SU-DHL-6 (cell line): ENCODE measurements around the gene PLEKHO1.

Experiments
- H2AFZ ChIP-seq: fragments of 200-600 bp; sonication (generic); 2 replicates; pipeline ENCODE4 v1.6.1; 2014; ENCODE audit warnings: low read depth, mild to moderate bottlenecking, moderate library complexity, mixed read lengths, antibody characterized with exemption, low read length; ENCODE audit not compliant: severe bottlenecking
- H3F3A ChIP-seq: fragments of 200-600 bp; shearing (Covaris generic); 2 replicates; pipeline ENCODE4 v1.6.0; 2016; ENCODE audit warnings: antibody characterized with exemption, mild to moderate bottlenecking; ENCODE audit not compliant: insufficient read depth
- H3K27ac ChIP-seq: fragments of 200-600 bp; sonication (generic); 2 replicates; pipeline ENCODE4 v1.5.1; 2016; ENCODE audit warnings: low read depth, mild to moderate bottlenecking, low read length, moderate library complexity, mixed read lengths
- H3K27me3 ChIP-seq: fragments of 200-600 bp; sonication (generic), shearing (Covaris generic); 2 replicates; pipeline ENCODE4 v1.6.0; 2014; ENCODE audit warnings: mild to moderate bottlenecking, low read length
- H3K36me3 ChIP-seq: fragments of 200-600 bp; sonication (generic); 2 replicates; pipeline ENCODE4 v1.6.1; 2014; ENCODE audit warnings: mild to moderate bottlenecking, low read length, mixed read lengths
- H3K4me2 ChIP-seq: fragments of 300-600, 200-600 bp; shearing (Covaris generic), sonication (generic); 2 replicates; pipeline ENCODE4 v1.6.0; 2014; ENCODE audit warnings: low read length, low read depth, mild to moderate bottlenecking; ENCODE audit not compliant: poor library complexity, severe bottlenecking
- H3K4me3 ChIP-seq: fragments of 200-600 bp; sonication (generic); 2 replicates; pipeline ENCODE4 v1.5.1; 2014; ENCODE audit warnings: antibody characterized with exemption, low read length, mild to moderate bottlenecking, mixed read lengths; ENCODE audit not compliant: insufficient read depth, poor library complexity, severe bottlenecking
- H3K79me2 ChIP-seq: fragments of 200-600 bp; sonication (generic); 2 replicates; pipeline ENCODE4 v1.6.1; 2014; ENCODE audit warnings: mild to moderate bottlenecking, low read length, moderate library complexity; ENCODE audit not compliant: insufficient read depth
- H3K9ac ChIP-seq: fragments of 200-600 bp; sonication (generic); 2 replicates; pipeline ENCODE4 v1.7.0; 2014; ENCODE audit warnings: mild to moderate bottlenecking, low read length
- H3K9me2 ChIP-seq: fragments of 200-600 bp; sonication (generic); replicated peaks from 2 replicates; pipeline ENCODE4 v1.6.1; 2014; ENCODE audit warnings: low read length; ENCODE audit not compliant: insufficient read depth
- H3K9me3 ChIP-seq: fragments of 200-600 bp; sonication (generic); 2 replicates; pipeline ENCODE4 v1.6.1; 2014; ENCODE audit warnings: low read length, mixed read lengths; ENCODE audit not compliant: insufficient read depth
- H4K20me1 ChIP-seq: fragments of 200-600 bp; sonication (generic); 2 replicates; pipeline ENCODE4 v1.6.1; 2014; ENCODE audit warnings: low read depth, mild to moderate bottlenecking, antibody characterized with exemption, low read length, moderate library complexity, mixed read lengths
- EZH2phosphoT487 ChIP-seq: fragments of 200-600 bp; sonication (generic), shearing (Covaris generic); conservative IDR thresholded peaks from 2 replicates; pipeline ENCODE4 v1.6.1; 2018; ENCODE audit warnings: mild to moderate bottlenecking, antibody characterized with exemption, low read length, moderate library complexity, mixed read lengths
- TF ChIP-seq, protein P1 (sequence below): fragments of 200-600 bp; sonication (generic); IDR thresholded peaks from one replicate; pipeline ENCODE4 v1.5.1; 2017; ENCODE audit warnings: antibody characterized with exemption, mild to moderate bottlenecking, low read length, moderate library complexity; ENCODE audit not compliant: insufficient read depth, poor library complexity, severe bottlenecking

Gene PLEKHO1

DNA sequence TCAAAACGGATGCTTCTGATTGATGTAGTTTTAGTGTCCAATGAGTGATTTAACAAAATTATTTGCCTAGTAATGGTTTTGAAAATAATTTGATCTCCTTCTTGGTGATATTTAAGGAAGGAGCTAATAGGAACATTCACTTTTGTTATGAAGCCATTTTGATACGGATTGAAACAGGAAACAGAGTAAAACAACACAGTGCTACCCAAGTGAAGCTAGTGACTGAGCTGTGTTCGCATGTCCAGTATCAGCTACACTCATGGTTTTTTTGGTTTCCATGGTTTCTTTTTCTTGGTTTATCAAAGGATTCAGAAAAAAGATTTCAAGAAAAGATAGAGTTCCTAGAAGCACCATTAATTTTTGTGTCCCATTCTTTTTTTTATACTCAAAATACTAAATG is 40.1 kb upstream of the PLEKHO1 start:
- Histone ChIP-seq H4K20me1 (no peaks in the 10 kb centered on the region), H3K36me3 (no peaks in the 10 kb centered on the region), H3K4me2 (no peak overlapping the region), H3K4me3 (no peak overlapping the region), H3K27me3 (no peaks in the 10 kb centered on the region), H3K9ac (no peak overlapping the region), H3F3A (no peaks in the 10 kb centered on the region), H2AFZ (no peak overlapping the region), H3K79me2 (no peaks in the 10 kb centered on the region), H3K27ac (no peak overlapping the region), H3K9me2 (no peaks in the 10 kb centered on the region), H3K9me3 (peaks cover 1% of the 10 kb centered on the region; the same call in 1 of the 2 replicates)
- TF ChIP-seq EZH2phosphoT487: no peak
- TF ChIP-seq, protein P1, sequence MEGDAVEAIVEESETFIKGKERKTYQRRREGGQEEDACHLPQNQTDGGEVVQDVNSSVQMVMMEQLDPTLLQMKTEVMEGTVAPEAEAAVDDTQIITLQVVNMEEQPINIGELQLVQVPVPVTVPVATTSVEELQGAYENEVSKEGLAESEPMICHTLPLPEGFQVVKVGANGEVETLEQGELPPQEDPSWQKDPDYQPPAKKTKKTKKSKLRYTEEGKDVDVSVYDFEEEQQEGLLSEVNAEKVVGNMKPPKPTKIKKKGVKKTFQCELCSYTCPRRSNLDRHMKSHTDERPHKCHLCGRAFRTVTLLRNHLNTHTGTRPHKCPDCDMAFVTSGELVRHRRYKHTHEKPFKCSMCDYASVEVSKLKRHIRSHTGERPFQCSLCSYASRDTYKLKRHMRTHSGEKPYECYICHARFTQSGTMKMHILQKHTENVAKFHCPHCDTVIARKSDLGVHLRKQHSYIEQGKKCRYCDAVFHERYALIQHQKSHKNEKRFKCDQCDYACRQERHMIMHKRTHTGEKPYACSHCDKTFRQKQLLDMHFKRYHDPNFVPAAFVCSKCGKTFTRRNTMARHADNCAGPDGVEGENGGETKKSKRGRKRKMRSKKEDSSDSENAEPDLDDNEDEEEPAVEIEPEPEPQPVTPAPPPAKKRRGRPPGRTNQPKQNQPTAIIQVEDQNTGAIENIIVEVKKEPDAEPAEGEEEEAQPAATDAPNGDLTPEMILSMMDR: no peak

DNA sequence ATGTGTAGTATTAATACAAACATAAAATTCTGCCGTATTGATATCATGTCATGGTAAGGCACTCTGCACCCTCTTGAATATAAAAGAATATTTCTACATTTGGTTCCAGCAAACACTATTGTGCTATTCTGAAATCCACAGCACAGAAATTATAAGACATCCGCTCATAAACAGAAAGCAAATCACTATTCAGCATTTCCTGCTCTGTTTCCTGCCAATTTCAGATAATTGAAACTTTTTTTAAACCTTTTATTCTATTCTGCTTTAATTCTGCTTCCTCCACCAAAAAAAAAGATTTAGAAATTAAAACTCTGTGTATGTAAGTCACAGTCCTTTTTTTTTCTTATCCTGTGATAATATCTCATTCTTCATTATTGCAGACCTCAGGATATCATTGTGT is 39.6 kb upstream of the PLEKHO1 start:
- Histone ChIP-seq H2AFZ (no peak overlapping the region), H3F3A (no peaks in the 10 kb centered on the region), H3K36me3 (0 out of 2 replicates have a peak, but pooled peaks cover under 1% of the 10 kb centered on the region), H4K20me1 (no peaks in the 10 kb centered on the region), H3K27me3 (no peaks in the 10 kb centered on the region), H3K9me3 (peaks cover 6% of the 10 kb centered on the region; the same call in 1 of the 2 replicates), H3K27ac (no peak overlapping the region), H3K79me2 (no peaks in the 10 kb centered on the region), H3K4me2 (no peak overlapping the region), H3K4me3 (no peak overlapping the region), H3K9ac (no peak overlapping the region), H3K9me2 (no peaks in the 10 kb centered on the region)
- TF ChIP-seq EZH2phosphoT487: no peak
- TF ChIP-seq, protein P1: no peak

DNA sequence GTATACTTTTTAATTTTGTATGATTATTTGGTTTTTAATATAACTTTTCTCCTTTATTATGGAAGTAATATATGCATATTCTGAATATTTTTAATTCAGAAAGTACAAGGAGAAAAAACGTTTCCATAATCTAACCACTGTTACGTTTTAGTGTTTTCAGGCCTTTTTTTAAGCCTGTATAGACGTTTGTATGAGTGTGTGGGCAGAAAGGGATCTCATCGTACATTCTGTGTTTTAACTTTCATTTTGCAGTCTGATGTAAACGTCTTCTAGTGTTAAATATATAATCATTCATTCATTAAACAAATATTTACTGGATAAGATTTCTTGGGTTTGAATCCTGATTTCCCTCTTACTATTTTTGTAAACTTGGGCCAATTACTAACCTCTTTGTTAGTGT is 38.0 kb upstream of the PLEKHO1 start:
- H3K27ac ChIP-seq: no peak overlapping the region
- no peaks in the 10 kb centered on the region for H4K20me1 ChIP-seq
- 0 out of 2 replicates have a peak, but pooled peaks cover 3% of the 10 kb centered on the region for H3K36me3 ChIP-seq
- no peak for TF ChIP-seq EZH2phosphoT487
- TF ChIP-seq, protein P1: no peak
- no peaks in the 10 kb centered on the region for H3K9me2 ChIP-seq
- H2AFZ ChIP-seq: no peak overlapping the region
- H3K79me2 ChIP-seq: no peaks in the 10 kb centered on the region
- no peak overlapping the region for H3K9ac ChIP-seq
- H3K9me3 ChIP-seq: peaks cover 13% of the 10 kb centered on the region; the same call in 1 of the 2 replicates
- H3K4me2 ChIP-seq: no peak overlapping the region
- H3K27me3 ChIP-seq: no peaks in the 10 kb centered on the region
- H3F3A ChIP-seq: no peaks in the 10 kb centered on the region
- H3K4me3 ChIP-seq: no peak overlapping the region
